WTC11 (cell line): Measurements from ENCODE around the gene NMRAL1. TPM values are rescaled to one million over a fixed set of nuclear protein-coding genes. Genes with fewer than 3 reads are reported as not detected.

Source experiments
- ATAC-seq: fragments of 200-7000 bp; cut with Tn5 transposase; 2 replicates; pipeline ENCODE4 v1.10.0; 2021; ENCODE audit warnings: mild to moderate bottlenecking, moderate library complexity
- CTCF ChIA-PET: fragments of 300-600 bp; sonication (Branson Sonifier 250); formaldehyde crosslinking; loops from one replicate; lab custom pipeline; 2021; ENCODE audit warnings: antibody characterized with exemption; lab: Charles Lee
- POLR2A ChIA-PET: fragments of 350-600 bp; sonication (Branson Sonifier 250); formaldehyde crosslinking; loops from one replicate; lab custom pipeline; 2021; ENCODE audit warnings: antibody characterized with exemption; lab: Charles Lee
- DNase-seq: peaks from one replicate; pipeline ENCODE4 v3.0.0; 2021; ENCODE audit warnings: low spot score
- H3K27ac Mint-ChIP-seq: 2 replicates; pipeline ENCODE4 v1.8.0; 2021; ENCODE audit warnings: mixed read lengths
- H3K27me3 Mint-ChIP-seq: 2 replicates; pipeline ENCODE4 v1.8.0; 2021; ENCODE audit warnings: low read depth, mild to moderate bottlenecking, moderate library complexity, mixed read lengths
- H3K36me3 Mint-ChIP-seq: 2 replicates; pipeline ENCODE4 v1.8.0; 2021; ENCODE audit warnings: mixed read lengths
- H3K4me1 Mint-ChIP-seq: 2 replicates; pipeline ENCODE4 v1.8.0; 2022; ENCODE audit warnings: mixed read lengths
- H3K4me3 Mint-ChIP-seq: 2 replicates; pipeline ENCODE4 v1.8.0; 2021; ENCODE audit warnings: mild to moderate bottlenecking, moderate library complexity, mixed read lengths
- H3K9me3 Mint-ChIP-seq: 2 replicates; pipeline ENCODE4 v1.8.0; 2021; ENCODE audit warnings: mixed read lengths
- CBFB ChIP-seq: sonication (generic); formaldehyde crosslinking; IDR thresholded peaks from 2 replicates; pipeline ENCODE4 v1.8.1; 2022; ENCODE audit warnings: mild to moderate bottlenecking, low read depth, missing genetic modification reagents
- CREM ChIP-seq: sonication (generic); formaldehyde crosslinking; IDR thresholded peaks from 2 replicates; pipeline ENCODE4 v1.8.1; 2022; ENCODE audit warnings: mild to moderate bottlenecking, missing genetic modification reagents, moderate library complexity
- ESRRA ChIP-seq: sonication (generic); formaldehyde crosslinking; IDR thresholded peaks from 2 replicates; pipeline ENCODE4 v1.8.1; 2022; ENCODE audit warnings: mild to moderate bottlenecking, missing genetic modification reagents, borderline replicate concordance
- JUN ChIP-seq: sonication (generic); formaldehyde crosslinking; IDR thresholded peaks from 2 replicates; pipeline ENCODE4 v1.8.0; 2023; ENCODE audit warnings: mild to moderate bottlenecking, missing genetic modification reagents
- KAT7 ChIP-seq: sonication (generic); formaldehyde crosslinking; IDR thresholded peaks from 2 replicates; pipeline ENCODE4 v1.8.1; 2023; ENCODE audit warnings: missing genetic modification reagents, mild to moderate bottlenecking, borderline replicate concordance
- NFYB ChIP-seq: sonication (generic); formaldehyde crosslinking; conservative IDR thresholded peaks from 2 replicates; pipeline ENCODE4 v1.8.0; 2022; ENCODE audit warnings: low read depth, missing genetic modification reagents
- NR3C1 ChIP-seq: sonication (generic); formaldehyde crosslinking; conservative IDR thresholded peaks from 2 replicates; pipeline ENCODE4 v1.8.1; 2023; ENCODE audit warnings: low read depth, mild to moderate bottlenecking, missing genetic modification reagents
- RELA ChIP-seq: sonication (generic); formaldehyde crosslinking; IDR thresholded peaks from 2 replicates; pipeline ENCODE4 v1.8.1; 2022; ENCODE audit warnings: missing genetic modification reagents, mild to moderate bottlenecking, borderline replicate concordance
- SMAD3 ChIP-seq: sonication (generic); formaldehyde crosslinking; IDR thresholded peaks from 2 replicates; pipeline ENCODE4 v1.8.0; 2022; ENCODE audit warnings: missing genetic modification reagents, mild to moderate bottlenecking, borderline replicate concordance
- STAT6 ChIP-seq: sonication (generic); formaldehyde crosslinking; conservative IDR thresholded peaks from 2 replicates; pipeline ENCODE4 v1.8.1; 2023; ENCODE audit warnings: mild to moderate bottlenecking, low read depth, missing genetic modification reagents, moderate library complexity
- TP53 ChIP-seq: sonication (generic); formaldehyde crosslinking; IDR thresholded peaks from 2 replicates; pipeline ENCODE4 v1.8.1; 2023; ENCODE audit warnings: mild to moderate bottlenecking, missing genetic modification reagents
- ZNF121 ChIP-seq: sonication (generic); formaldehyde crosslinking; IDR thresholded peaks from 2 replicates; pipeline ENCODE4 v1.8.0; 2023; ENCODE audit warnings: missing genetic modification reagents
- ZNF263 ChIP-seq: sonication (generic); formaldehyde crosslinking; IDR thresholded peaks from 2 replicates; pipeline ENCODE4 v1.8.1; 2022; ENCODE audit warnings: low read depth, mild to moderate bottlenecking, moderate library complexity, missing genetic modification reagents
- ZNF532 ChIP-seq: fragments of 250-450 bp; sonication (Bioruptor Pico); IDR thresholded peaks from 2 replicates; pipeline ENCODE4 v1.9.0; 2021; ENCODE audit warnings: mild to moderate bottlenecking, borderline replicate concordance
- total RNA-seq: library from RNA; stranded (reverse); gene quantifications from 3 replicates; pipeline ENCODE4 v1.2.3, GENCODE V29; 2021
- TF ChIP-seq, protein P1 (sequence below): sonication (generic); formaldehyde crosslinking; IDR thresholded peaks from 2 replicates; pipeline ENCODE4 v1.8.0; 2022; ENCODE audit warnings: mild to moderate bottlenecking, missing genetic modification reagents
- TF ChIP-seq, protein P2 (sequence below): sonication (generic); formaldehyde crosslinking; IDR thresholded peaks from 2 replicates; pipeline ENCODE4 v1.8.0; 2023; ENCODE audit warnings: mild to moderate bottlenecking, missing genetic modification reagents
- TF ChIP-seq, protein P3 (sequence below): sonication (generic); formaldehyde crosslinking; IDR thresholded peaks from 2 replicates; pipeline ENCODE4 v1.8.0; 2022; ENCODE audit warnings: mild to moderate bottlenecking, missing genetic modification reagents

Gene NMRAL1
- total RNA-seq, 1 experiment from 2014 or later: 68.1 TPM

GRCh38 chr16:4519274-4520058 lies 45.0 kb upstream of the NMRAL1 start:
- no peaks in the 10 kb centered on the region for H3K36me3 Mint-ChIP-seq
- H3K4me1 Mint-ChIP-seq: peaks cover 52% of the 10 kb centered on the region
- H3K27ac Mint-ChIP-seq: peak overlapping the region; percentile 27; the same call in 1 of the 2 replicates
- ATAC-seq: no peak
- ChIA-PET CTCF (interaction anchor here (1.6 to 2.7 kb wide), 9 partner anchors 9 to 163 kb away, joined by 5 to 115 read pairs (median 19); no protein-coding TSS in a partner anchor), POLR2A (interaction anchor here (0.9 kb wide), 1 partner anchor 95 kb away, joined by 3 read pairs; no protein-coding TSS in a partner anchor)
- no peak overlapping the region for H3K4me3 Mint-ChIP-seq
- H3K27me3 Mint-ChIP-seq: no peaks in the 10 kb centered on the region
- no peak for DNase-seq
- H3K9me3 Mint-ChIP-seq: no peaks in the 10 kb centered on the region
- TF ChIP-seq, protein P1, sequence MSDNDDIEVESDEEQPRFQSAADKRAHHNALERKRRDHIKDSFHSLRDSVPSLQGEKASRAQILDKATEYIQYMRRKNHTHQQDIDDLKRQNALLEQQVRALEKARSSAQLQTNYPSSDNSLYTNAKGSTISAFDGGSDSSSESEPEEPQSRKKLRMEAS: no peak
- no peak for TF ChIP-seq CREM (CRISPR knock-in tag)
- TF ChIP-seq SMAD3 (CRISPR knock-in tag): no peak
- TF ChIP-seq TP53 (CRISPR knock-in tag): no peak
- no peak for TF ChIP-seq RELA
- TF ChIP-seq, protein P2, sequence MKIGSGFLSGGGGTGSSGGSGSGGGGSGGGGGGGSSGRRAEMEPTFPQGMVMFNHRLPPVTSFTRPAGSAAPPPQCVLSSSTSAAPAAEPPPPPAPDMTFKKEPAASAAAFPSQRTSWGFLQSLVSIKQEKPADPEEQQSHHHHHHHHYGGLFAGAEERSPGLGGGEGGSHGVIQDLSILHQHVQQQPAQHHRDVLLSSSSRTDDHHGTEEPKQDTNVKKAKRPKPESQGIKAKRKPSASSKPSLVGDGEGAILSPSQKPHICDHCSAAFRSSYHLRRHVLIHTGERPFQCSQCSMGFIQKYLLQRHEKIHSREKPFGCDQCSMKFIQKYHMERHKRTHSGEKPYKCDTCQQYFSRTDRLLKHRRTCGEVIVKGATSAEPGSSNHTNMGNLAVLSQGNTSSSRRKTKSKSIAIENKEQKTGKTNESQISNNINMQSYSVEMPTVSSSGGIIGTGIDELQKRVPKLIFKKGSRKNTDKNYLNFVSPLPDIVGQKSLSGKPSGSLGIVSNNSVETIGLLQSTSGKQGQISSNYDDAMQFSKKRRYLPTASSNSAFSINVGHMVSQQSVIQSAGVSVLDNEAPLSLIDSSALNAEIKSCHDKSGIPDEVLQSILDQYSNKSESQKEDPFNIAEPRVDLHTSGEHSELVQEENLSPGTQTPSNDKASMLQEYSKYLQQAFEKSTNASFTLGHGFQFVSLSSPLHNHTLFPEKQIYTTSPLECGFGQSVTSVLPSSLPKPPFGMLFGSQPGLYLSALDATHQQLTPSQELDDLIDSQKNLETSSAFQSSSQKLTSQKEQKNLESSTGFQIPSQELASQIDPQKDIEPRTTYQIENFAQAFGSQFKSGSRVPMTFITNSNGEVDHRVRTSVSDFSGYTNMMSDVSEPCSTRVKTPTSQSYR: no peak
- TF ChIP-seq NR3C1 (CRISPR knock-in tag): no peak
- no peak for TF ChIP-seq STAT6 (CRISPR knock-in tag)
- TF ChIP-seq ZNF532 (CRISPR knock-in tag): no peak
- TF ChIP-seq ZNF121 (CRISPR knock-in tag): no peak
- no peak for TF ChIP-seq CBFB (CRISPR knock-in tag)
- no peak for TF ChIP-seq JUN
- no peak for TF ChIP-seq ZNF263 (CRISPR knock-in tag)
- no peak for TF ChIP-seq ESRRA
- TF ChIP-seq, protein P3, sequence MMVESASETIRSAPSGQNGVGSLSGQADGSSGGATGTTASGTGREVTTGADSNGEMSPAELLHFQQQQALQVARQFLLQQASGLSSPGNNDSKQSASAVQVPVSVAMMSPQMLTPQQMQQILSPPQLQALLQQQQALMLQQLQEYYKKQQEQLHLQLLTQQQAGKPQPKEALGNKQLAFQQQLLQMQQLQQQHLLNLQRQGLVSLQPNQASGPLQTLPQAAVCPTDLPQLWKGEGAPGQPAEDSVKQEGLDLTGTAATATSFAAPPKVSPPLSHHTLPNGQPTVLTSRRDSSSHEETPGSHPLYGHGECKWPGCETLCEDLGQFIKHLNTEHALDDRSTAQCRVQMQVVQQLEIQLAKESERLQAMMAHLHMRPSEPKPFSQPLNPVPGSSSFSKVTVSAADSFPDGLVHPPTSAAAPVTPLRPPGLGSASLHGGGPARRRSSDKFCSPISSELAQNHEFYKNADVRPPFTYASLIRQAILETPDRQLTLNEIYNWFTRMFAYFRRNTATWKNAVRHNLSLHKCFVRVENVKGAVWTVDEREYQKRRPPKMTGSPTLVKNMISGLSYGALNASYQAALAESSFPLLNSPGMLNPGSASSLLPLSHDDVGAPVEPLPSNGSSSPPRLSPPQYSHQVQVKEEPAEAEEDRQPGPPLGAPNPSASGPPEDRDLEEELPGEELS (CRISPR knock-in tag): no peak
- TF ChIP-seq KAT7 (CRISPR knock-in tag): no peak
- TF ChIP-seq NFYB: no peak
